Hepatocyte (in vitro differentiated cells): ENCODE measurements around the gene VWA1. TPM values are rescaled to one million over a fixed set of nuclear protein-coding genes. Genes with fewer than 3 reads are reported as not detected.
"Not testable (repeated sequence)": the region's sequence is repeated elsewhere in the genome, so short reads cannot be mapped to it uniquely, and the experiment has no call there.

ENCODE experiments used
- DNase-seq: peaks from one replicate; pipeline ENCODE4 v3.0.0-alpha.2; 2016; ENCODE audit warnings: low spot score
- H2AFZ ChIP-seq: fragments of 200-600 bp; sonication (generic); 2 replicates; pipeline ENCODE4 v1.6.0; 2016; ENCODE audit warnings: antibody characterized with exemption, mild to moderate bottlenecking
- H3K27ac ChIP-seq: fragments of 200-600 bp; sonication (generic); 2 replicates; pipeline ENCODE4 v1.5.1; 2016; ENCODE audit warnings: mild to moderate bottlenecking
- H3K27me3 ChIP-seq: fragments of 200-600 bp; sonication (generic); 2 replicates; pipeline ENCODE4 v1.6.1; 2016
- H3K36me3 ChIP-seq: fragments of 200-600 bp; sonication (generic); replicated peaks from 2 replicates; pipeline ENCODE4 v1.5.1; 2016; ENCODE audit warnings: low read depth; ENCODE audit not compliant: insufficient read depth
- H3K4me1 ChIP-seq: fragments of 200-600 bp; sonication (generic); 2 replicates; pipeline ENCODE4 v1.5.1; 2016; ENCODE audit warnings: mild to moderate bottlenecking, moderate library complexity; ENCODE audit not compliant: insufficient read depth
- H3K4me2 ChIP-seq: fragments of 200-600 bp; sonication (generic); 2 replicates; pipeline ENCODE4 v1.6.0; 2016
- H3K4me3 ChIP-seq: fragments of 200-600 bp; sonication (generic); 2 replicates; pipeline ENCODE4 v1.5.1; 2016; ENCODE audit warnings: mild to moderate bottlenecking
- H3K79me2 ChIP-seq: fragments of 200-600 bp; sonication (generic); 2 replicates; pipeline ENCODE4 v1.6.0; 2017; ENCODE audit warnings: mild to moderate bottlenecking
- H3K9me2 ChIP-seq: fragments of 200-600 bp; sonication (generic); replicated peaks from 2 replicates; pipeline ENCODE4 v1.6.0; 2017; ENCODE audit warnings: mild to moderate bottlenecking; ENCODE audit not compliant: insufficient read depth
- H3K9me3 ChIP-seq: fragments of 200-600 bp; sonication (generic); 2 replicates; pipeline ENCODE4 v1.5.1; 2016; ENCODE audit warnings: low read depth, mild to moderate bottlenecking
- H4K20me1 ChIP-seq: fragments of 200-600 bp; sonication (generic); 2 replicates; pipeline ENCODE4 v1.6.0; 2016; ENCODE audit warnings: mild to moderate bottlenecking; ENCODE audit not compliant: insufficient read depth, poor library complexity, severe bottlenecking
- EZH2 ChIP-seq: fragments of 200-600 bp; sonication (generic); IDR thresholded peaks from 2 replicates; pipeline ENCODE4 v1.6.1; 2016; ENCODE audit warnings: antibody characterized with exemption, mild to moderate bottlenecking, borderline replicate concordance
- EZH2phosphoT487 ChIP-seq: fragments of 200-600 bp; sonication (generic); IDR thresholded peaks from one replicate; pipeline ENCODE4 v1.6.1; 2018; ENCODE audit warnings: antibody characterized with exemption, mild to moderate bottlenecking, low read depth, moderate library complexity; ENCODE audit not compliant: unreplicated experiment, severe bottlenecking
- WGBS: methylation state at CpG from one replicate; pipeline ENCODE4 v1.1.6; 2016; ENCODE audit warnings: low lambda C conversion rate; ENCODE audit errors: missing lambda C conversion rate; 5-methylcytosine and 5-hydroxymethylcytosine counted together
- polyA plus RNA-seq: library from polyadenylated mRNA; unstranded; fragments of >200 nt; fragmentation: Nextera tagmentation; extraction: Ambion mirVana; gene quantifications from 2 replicates; pipeline ENCODE4 v1.2.1, GENCODE V29; 2016
- total RNA-seq: library from RNA; depleted of rRNA; stranded (reverse); fragments of >200 nt; gene quantifications from 2 replicates; pipeline ENCODE4 v1.2.3, GENCODE V29; 2014
- TF ChIP-seq, protein P1 (sequence below): fragments of 200-600 bp; sonication (generic); IDR thresholded peaks from 2 replicates; pipeline ENCODE4 v1.5.1; 2016; ENCODE audit warnings: antibody characterized with exemption, mild to moderate bottlenecking; ENCODE audit not compliant: poor library complexity

The VWA1 gene
- total and polyA plus RNA-seq, 2 experiments from 2014 or later = 37.7 to 114 TPM

DNA sequence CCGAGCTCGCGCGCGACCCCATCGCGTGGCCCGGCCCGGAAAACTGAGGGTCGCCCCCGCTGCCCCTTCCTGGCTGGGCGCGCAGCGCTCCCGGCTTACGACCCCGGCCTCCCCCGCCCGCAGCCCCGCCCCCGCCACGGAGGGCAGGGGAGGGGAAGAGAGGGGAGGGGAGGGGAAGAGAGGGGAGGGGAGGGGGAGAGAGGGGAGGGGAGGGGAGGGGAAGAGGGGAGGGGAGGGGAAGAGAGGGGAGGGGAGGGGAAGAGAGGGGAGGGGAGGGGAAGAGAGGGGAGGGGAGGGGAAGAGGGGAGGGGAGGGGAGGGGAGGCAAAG is 7.7 kb upstream of the VWA1 start:
- H3K79me2 ChIP-seq = no peaks in the 10 kb centered on the region

DNA sequence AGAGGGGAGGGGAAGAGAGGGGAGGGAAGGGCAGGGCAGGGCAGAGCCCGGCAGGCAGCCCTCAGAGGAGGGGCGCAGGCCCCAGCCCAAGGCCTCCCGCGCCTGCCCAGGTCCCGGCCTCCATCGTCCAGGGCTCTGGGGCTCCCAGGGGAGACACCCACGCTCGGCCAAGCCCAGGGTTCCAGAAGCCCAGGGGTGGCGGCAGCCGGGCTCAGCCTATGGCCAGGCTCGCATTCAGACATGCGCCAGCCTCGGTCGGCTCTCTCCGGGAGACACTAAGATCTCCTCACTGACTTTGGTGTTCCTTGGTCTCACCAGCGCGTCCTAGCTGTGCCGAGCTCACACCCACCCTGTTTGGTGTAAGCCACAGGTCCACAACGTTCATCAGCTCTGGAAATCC is 7.3 kb upstream of the VWA1 start:
- no peaks in the 10 kb centered on the region for H3K27me3 ChIP-seq
- no peak overlapping the region for H2AFZ ChIP-seq
- H3K9me2 ChIP-seq = no peaks in the 10 kb centered on the region
- WGBS = 92% methylated on average over 12 of the region's 19 CpGs
- no peak overlapping the region for H3K27ac ChIP-seq
- H3K36me3 ChIP-seq = no peaks in the 10 kb centered on the region
- no peaks in the 10 kb centered on the region for H3K9me3 ChIP-seq
- no peak for TF ChIP-seq EZH2phosphoT487
- TF ChIP-seq, protein P1, sequence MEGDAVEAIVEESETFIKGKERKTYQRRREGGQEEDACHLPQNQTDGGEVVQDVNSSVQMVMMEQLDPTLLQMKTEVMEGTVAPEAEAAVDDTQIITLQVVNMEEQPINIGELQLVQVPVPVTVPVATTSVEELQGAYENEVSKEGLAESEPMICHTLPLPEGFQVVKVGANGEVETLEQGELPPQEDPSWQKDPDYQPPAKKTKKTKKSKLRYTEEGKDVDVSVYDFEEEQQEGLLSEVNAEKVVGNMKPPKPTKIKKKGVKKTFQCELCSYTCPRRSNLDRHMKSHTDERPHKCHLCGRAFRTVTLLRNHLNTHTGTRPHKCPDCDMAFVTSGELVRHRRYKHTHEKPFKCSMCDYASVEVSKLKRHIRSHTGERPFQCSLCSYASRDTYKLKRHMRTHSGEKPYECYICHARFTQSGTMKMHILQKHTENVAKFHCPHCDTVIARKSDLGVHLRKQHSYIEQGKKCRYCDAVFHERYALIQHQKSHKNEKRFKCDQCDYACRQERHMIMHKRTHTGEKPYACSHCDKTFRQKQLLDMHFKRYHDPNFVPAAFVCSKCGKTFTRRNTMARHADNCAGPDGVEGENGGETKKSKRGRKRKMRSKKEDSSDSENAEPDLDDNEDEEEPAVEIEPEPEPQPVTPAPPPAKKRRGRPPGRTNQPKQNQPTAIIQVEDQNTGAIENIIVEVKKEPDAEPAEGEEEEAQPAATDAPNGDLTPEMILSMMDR = no peak
- no peak for TF ChIP-seq EZH2
- no peaks in the 10 kb centered on the region for H4K20me1 ChIP-seq
- H3K79me2 ChIP-seq = no peaks in the 10 kb centered on the region
- no peak for DNase-seq
- H3K4me1 ChIP-seq = peaks cover 38% of the 10 kb centered on the region
- no peak overlapping the region for H3K4me3 ChIP-seq
- H3K4me2 ChIP-seq = no peak overlapping the region

More for the DNA sequence above, 7.7 kb upstream of the VWA1 start:
- no peak for DNase-seq
- no peaks in the 10 kb centered on the region for H3K36me3 ChIP-seq
- WGBS = no CpG with 5 or more reads among the region's 22 CpGs
- H4K20me1 ChIP-seq = no peaks in the 10 kb centered on the region
- no peaks in the 10 kb centered on the region for H3K9me2 ChIP-seq
- H3K27ac ChIP-seq = no peak overlapping the region
- no peaks in the 10 kb centered on the region for H3K9me3 ChIP-seq
- TF ChIP-seq EZH2 (no peak), EZH2phosphoT487 (no peak)
- TF ChIP-seq, protein P1 = no peak
- peaks cover 34% of the 10 kb centered on the region for H3K4me1 ChIP-seq
- peak overlapping the region; percentile 83 for H3K4me2 ChIP-seq
- H2AFZ ChIP-seq = peak overlapping the region; percentile 21
- peak overlapping the region; percentile 64 for H3K4me3 ChIP-seq
- H3K27me3 ChIP-seq = no peaks in the 10 kb centered on the region

GRCh38 chr1:1428967-1429366 is 6.5 kb upstream of the VWA1 start:
- not testable (repeated sequence) for H3K9me3 ChIP-seq, H3K27me3 ChIP-seq, H3K4me3 ChIP-seq, H3K4me2 ChIP-seq, DNase-seq, H3K9me2 ChIP-seq, H3K27ac ChIP-seq, H3K79me2 ChIP-seq, H4K20me1 ChIP-seq, H2AFZ ChIP-seq, H3K36me3 ChIP-seq
- WGBS = 99% methylated on average over 5 of the region's 6 CpGs
- peaks cover 46% of the 10 kb centered on the region for H3K4me1 ChIP-seq

DNA sequence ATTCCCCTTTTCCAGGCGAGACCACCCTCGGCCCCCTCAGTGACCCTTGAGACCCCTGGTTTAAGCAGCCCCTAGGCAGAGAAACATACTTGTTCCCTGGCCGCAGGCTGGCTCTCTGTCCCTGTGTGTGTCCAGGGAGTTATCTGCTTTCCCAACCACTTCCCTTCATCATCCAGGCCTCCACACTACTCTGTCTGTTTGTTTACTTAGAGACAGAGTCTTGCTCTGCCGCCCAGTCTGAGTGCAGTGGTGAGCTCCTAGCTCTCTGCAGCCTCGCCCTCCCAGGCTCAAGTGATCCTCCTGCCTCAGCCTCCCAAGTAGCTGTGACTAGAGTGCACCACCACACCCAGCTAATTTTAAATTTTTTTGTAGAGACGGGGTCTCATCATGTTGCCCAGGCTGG is 5.8 kb upstream of the VWA1 start:
- TF ChIP-seq, protein P1 = no peak
- TF ChIP-seq EZH2 = no peak
- no peak for TF ChIP-seq EZH2phosphoT487
- Histone ChIP-seq H3K36me3 (no peaks in the 10 kb centered on the region), H3K9me2 (no peaks in the 10 kb centered on the region), H4K20me1 (no peaks in the 10 kb centered on the region), H3K4me2 (peak overlapping the region; percentile 66), H3K9me3 (no peaks in the 10 kb centered on the region), H2AFZ (no peak overlapping the region), H3K4me1 (peaks cover 53% of the 10 kb centered on the region), H3K4me3 (no peak overlapping the region), H3K27ac (peak overlapping the region; percentile 96), H3K27me3 (no peaks in the 10 kb centered on the region), H3K79me2 (no peaks in the 10 kb centered on the region)
- 83% methylated on average over 6 of the region's 6 CpGs for WGBS
- no peak for DNase-seq
